Neural crest cell (in vitro differentiated cells): ENCODE measurements around the gene FANCE. TPM values are rescaled to one million over a fixed set of nuclear protein-coding genes. Genes with fewer than 3 reads are reported as not detected.

Experiments used
- DNase-seq: peaks from one replicate; pipeline ENCODE4 v3.0.0; 2021; ENCODE audit warnings: low read depth, mixed read lengths, low spot score
- H3K27ac Mint-ChIP-seq: one replicate; pipeline ENCODE4 v1.8.0; 2021; ENCODE audit warnings: mild to moderate bottlenecking, mixed read lengths; ENCODE audit not compliant: unreplicated experiment
- H3K27me3 Mint-ChIP-seq: 2 replicates; pipeline ENCODE4 v1.8.0; 2021; ENCODE audit warnings: low read depth, mild to moderate bottlenecking, mixed read lengths
- H3K36me3 Mint-ChIP-seq: 2 replicates; pipeline ENCODE4 v1.8.0; 2021; ENCODE audit warnings: low read depth, mild to moderate bottlenecking, mixed read lengths
- H3K4me1 Mint-ChIP-seq: 2 replicates; pipeline ENCODE4 v1.8.0; 2021; ENCODE audit warnings: mixed read lengths
- H3K4me3 Mint-ChIP-seq: one replicate; pipeline ENCODE4 v1.8.0; 2021; ENCODE audit warnings: mild to moderate bottlenecking, mixed read lengths
- H3K9me3 Mint-ChIP-seq: 2 replicates; pipeline ENCODE4 v1.8.0; 2021; ENCODE audit warnings: mixed read lengths
- total RNA-seq: library from RNA; stranded (reverse); gene quantifications from 2 replicates; pipeline ENCODE4 v1.2.1, GENCODE V29; 2021
- TF ChIP-seq, protein P1 (sequence below): fragments of 200-600 bp; sonication (generic); conservative IDR thresholded peaks from 2 replicates; pipeline ENCODE4 v1.5.0; 2021; ENCODE audit warnings: antibody characterized with exemption, mild to moderate bottlenecking

The FANCE gene
- total RNA-seq, 1 donor from 2014 or later: 20.4 TPM

DNA sequence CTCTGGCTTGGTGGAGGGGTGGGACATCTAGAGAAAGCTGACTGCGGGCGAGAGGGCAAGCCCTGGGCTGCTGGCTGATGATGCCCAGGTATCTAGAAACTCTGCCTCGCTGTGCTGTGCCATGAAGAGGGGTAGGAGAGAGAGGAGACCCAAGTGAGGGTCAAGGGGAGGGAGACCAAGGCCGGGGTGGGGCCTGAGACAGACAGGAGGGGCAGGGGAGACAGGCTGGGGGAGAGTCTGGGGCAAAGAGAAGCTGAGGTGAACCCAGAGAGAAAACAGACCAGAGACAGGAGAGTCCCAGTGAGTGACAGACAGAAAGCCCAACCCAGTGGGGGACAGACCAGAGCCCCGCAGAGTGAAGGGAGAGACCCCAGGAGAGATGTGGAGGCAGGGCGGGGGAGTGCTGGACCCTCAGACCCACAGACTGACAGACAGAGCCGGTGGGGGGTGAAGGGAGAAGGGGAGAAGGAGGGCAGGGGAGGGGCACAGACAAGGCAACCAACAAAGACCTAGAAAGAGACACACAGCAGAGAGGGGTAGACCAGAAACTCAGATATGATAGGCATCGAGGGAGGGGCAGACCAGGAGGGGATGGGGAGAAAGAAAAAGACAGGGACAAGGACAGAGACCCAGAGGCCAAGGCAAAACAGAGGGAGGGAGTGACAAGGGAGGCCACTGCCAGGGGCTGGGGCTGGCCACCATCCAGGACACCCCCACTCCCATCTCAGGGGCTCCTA is 38.9 kb downstream of the FANCE start:
- Mint-ChIP-seq H3K9me3 (no peaks in the 10 kb centered on the region), H3K27me3 (no peaks in the 10 kb centered on the region), H3K27ac (peak overlapping the region; percentile 46), H3K4me1 (peaks cover 71% of the 10 kb centered on the region), H3K36me3 (no peaks in the 10 kb centered on the region), H3K4me3 (peak overlapping the region; percentile 83)
- TF ChIP-seq, protein P1, sequence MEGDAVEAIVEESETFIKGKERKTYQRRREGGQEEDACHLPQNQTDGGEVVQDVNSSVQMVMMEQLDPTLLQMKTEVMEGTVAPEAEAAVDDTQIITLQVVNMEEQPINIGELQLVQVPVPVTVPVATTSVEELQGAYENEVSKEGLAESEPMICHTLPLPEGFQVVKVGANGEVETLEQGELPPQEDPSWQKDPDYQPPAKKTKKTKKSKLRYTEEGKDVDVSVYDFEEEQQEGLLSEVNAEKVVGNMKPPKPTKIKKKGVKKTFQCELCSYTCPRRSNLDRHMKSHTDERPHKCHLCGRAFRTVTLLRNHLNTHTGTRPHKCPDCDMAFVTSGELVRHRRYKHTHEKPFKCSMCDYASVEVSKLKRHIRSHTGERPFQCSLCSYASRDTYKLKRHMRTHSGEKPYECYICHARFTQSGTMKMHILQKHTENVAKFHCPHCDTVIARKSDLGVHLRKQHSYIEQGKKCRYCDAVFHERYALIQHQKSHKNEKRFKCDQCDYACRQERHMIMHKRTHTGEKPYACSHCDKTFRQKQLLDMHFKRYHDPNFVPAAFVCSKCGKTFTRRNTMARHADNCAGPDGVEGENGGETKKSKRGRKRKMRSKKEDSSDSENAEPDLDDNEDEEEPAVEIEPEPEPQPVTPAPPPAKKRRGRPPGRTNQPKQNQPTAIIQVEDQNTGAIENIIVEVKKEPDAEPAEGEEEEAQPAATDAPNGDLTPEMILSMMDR: no peak
- DNase-seq: no peak

DNA sequence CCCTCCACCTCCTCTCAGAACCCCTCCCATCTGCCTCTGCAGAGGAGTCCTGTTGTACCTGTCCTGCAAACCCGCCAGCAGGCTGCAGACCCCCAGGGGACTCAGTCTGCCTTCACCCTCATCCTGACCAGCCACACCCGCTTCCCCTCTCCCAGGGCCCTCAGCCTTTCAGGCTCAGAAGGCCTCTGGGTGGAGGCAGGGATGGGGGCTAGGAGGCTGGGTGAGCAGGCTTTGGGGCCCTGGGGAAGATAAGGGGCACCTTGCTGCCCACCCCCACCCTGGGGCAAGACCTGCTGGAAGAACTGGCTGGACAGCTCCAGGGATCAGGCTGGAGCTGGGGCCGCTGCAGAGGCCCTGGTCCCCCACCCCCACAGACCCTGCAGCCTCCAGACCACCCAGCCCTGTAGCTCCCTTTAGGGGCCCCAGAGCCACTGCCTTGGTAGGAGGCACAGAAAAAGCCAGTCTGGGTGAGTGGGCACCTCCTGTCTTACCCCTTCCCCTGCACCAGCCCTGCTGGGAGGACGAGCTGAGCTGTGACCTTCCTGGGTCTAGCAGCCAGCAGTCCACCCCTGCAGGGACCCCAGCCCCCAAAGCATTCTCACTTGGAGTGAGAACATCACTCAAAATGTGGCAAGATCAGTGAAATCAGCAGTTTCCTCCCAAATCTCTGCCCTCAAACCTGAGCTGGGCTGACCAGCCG is 39.6 kb downstream of the FANCE start:
- Mint-ChIP-seq H3K4me1 (peaks cover 71% of the 10 kb centered on the region), H3K36me3 (no peaks in the 10 kb centered on the region), H3K27ac (no peak overlapping the region), H3K9me3 (no peaks in the 10 kb centered on the region), H3K27me3 (no peaks in the 10 kb centered on the region), H3K4me3 (peak overlapping the region; percentile 72)
- DNase-seq: no peak
- TF ChIP-seq, protein P1: no peak

DNA sequence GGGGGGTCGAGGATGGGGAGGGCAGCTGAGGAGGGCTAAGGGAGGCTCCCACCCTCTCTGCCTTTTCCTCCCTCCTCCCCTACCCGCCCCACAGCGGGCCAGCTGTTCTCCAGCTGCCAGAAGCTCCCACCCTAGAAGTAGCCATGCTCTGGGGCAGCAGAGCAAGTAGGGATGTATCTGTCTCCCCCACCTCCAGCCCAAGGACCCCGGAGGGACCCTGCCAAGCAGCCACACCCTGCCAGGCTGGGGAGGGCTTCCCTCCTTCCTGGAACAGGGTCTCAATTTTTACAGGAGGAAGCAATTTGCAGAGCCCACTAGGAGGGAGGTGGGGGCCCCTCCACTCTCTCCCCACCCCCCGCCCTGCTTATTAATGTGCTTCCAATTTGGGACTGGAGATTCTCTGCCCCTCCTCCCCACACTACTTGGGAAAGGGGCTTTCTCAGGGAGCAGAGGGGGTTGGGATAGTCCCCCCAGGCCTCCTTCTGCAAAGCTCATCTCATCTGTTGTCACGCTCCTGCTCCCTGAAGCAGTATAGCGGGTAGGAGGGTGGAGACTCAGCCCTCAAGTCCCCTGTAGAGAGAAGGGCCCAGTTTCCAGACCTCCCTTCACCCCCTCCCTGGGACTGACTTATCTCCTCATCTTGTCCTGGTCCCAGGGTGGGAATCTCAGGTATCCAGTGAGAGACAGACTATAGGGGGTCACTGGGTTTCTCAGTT is 40.3 kb downstream of the FANCE start:
- H3K4me1 Mint-ChIP-seq: peaks cover 68% of the 10 kb centered on the region
- H3K27ac Mint-ChIP-seq: no peak overlapping the region
- no peak for DNase-seq
- H3K36me3 Mint-ChIP-seq: no peaks in the 10 kb centered on the region
- H3K9me3 Mint-ChIP-seq: no peaks in the 10 kb centered on the region
- TF ChIP-seq, protein P1: no peak
- H3K27me3 Mint-ChIP-seq: no peaks in the 10 kb centered on the region
- H3K4me3 Mint-ChIP-seq: peak overlapping the region; percentile 80

DNA sequence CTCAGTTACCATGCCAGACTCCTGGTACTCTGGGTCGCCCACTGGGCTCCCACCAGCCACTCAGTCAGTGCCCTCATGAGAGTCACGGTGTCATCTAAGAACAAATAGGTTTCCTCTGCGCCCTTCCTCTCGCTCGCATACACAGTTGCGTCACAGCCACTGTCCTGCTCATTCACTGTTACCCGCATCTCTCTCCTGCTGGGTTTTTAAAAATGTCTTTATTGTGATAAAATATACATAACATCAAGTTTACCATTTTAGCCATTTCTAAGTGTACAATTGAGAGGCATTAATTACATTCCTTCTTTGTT is 40.8 kb downstream of the FANCE start:
- Mint-ChIP-seq H3K4me3 (peak overlapping the region; percentile 80), H3K27me3 (no peaks in the 10 kb centered on the region), H3K27ac (no peak overlapping the region), H3K9me3 (no peaks in the 10 kb centered on the region), H3K4me1 (peaks cover 62% of the 10 kb centered on the region), H3K36me3 (no peaks in the 10 kb centered on the region)
- TF ChIP-seq, protein P1: no peak
- no peak for DNase-seq

DNA sequence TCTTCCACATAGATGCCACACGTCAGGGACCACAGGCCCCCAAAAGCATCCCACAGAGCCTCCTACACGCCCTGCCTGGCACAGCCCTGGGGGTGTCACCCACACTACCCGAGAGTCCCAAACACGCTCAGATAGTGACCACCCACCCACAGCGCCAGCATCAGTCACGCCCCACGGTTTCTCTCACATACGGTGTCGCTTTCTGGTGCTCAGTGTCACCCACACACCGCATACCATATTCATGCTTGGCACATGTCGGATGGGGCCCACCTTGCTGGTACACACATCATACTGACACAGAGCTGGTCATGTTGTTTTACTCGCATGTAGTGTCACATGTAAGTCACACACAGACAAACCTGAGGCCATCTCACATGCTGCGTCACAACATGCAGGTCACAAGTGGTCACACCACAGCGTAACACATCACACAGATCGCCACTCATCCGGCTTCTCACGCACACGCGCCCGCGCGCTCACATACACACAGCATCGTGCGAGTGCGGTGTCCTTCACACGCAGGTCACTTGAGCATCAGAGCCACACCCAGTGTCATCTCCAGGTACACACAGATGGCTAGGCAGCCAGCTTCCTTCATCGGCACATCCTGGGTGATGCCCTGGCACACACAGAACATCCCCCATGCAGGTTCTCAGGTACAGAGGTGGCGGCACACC is 41.3 kb downstream of the FANCE start:
- no peaks in the 10 kb centered on the region for H3K9me3 Mint-ChIP-seq
- no peak overlapping the region for H3K27ac Mint-ChIP-seq
- H3K4me3 Mint-ChIP-seq: peak overlapping the region; percentile 69
- no peak for DNase-seq
- H3K4me1 Mint-ChIP-seq: peaks cover 60% of the 10 kb centered on the region
- peaks cover under 1% of the 10 kb centered on the region for H3K27me3 Mint-ChIP-seq
- TF ChIP-seq, protein P1: no peak
- no peaks in the 10 kb centered on the region for H3K36me3 Mint-ChIP-seq
